ENCODE data around the gene PARD6A.

PARD6A gene

DNA sequence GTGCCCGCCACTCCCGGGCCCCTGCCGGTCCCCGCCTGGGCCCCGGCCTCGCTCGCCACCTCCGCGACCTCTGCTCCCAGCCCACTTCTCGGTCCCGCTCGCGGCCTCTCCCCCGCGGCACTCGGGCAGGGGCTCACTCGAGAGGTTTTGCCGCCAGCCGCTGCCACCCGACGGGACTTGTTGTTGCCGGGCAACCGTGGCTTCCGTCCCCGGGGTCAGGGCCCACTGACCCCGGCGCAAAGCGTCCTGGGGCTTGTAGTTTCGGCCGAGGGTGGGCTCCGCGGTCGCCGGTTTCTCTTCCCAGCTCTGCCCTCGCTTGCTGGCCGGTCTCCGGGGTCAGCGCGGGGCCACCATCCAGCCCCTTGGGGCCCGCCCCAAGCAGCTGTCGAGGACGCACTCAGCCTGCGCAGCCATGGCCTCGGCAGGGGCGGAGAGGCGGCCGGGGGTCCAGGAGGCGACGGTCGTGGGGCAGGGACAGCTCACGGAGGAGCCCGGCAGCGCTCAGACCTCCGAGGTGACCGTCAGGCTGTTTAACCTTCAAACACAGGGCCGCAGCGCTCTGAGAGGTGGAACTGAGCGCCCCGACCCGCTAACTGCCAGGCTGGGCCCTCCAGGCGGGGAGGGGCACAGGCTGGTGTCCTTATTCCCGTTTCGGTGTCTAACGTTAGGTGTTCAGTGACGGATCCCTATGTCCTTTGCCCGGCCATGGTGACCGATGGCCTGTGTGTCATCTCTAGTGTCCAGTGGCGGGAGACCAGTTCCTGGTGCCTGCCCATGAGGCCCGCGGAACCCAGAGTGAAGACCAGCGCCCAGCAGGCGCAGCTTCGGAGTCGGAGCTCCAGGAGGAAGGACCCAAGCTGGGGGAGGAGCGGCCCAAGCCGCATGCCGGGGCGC lies 6.0 kb downstream of the PARD6A start, which contains the start of the genes C16orf86 and ENKD1:
TSS of gene C16orf86 (plus strand) at position 256 of the 894 bp plus-strand sequence. CDS start at position 413, 157 bp downstream.
TSS of gene ENKD1 (minus strand) at position 192 of the 894 bp plus-strand sequence. CDS start 308 bp downstream, outside the sequence.
- Histone ChIP-seq H3K9me3 (ENCODE audit: insufficient read depth, low read depth, low read length) (no peaks in the 10 kb centered on the region), H3K27me3 (ENCODE audit: insufficient read depth, low read length, poor library complexity, severe bottlenecking) (no peaks in the 10 kb centered on the region), H3K4me2 (ENCODE audit: low read depth, low read length, poor library complexity, severe bottlenecking) (peak within 1 kb of the TSS; percentile 79), H3K9me2 (replicated peaks; ENCODE audit: low read depth, low read length) (no peaks in the 10 kb centered on the region), H4K20me1 (ENCODE audit: insufficient read depth, low read length, poor library complexity, severe bottlenecking) (no peaks in the 10 kb centered on the region), H3K79me2 (ENCODE audit: insufficient read depth, low read length) (no peaks in the 10 kb centered on the region), H3K36me3 (ENCODE audit: insufficient read depth, low read length) (no peaks in the 10 kb centered on the region), H3K4me1 (ENCODE audit: insufficient read depth, low read length, poor library complexity, severe bottlenecking) (peaks cover 18% of the 10 kb centered on the region), H3F3A (ENCODE audit: low read depth) (no peaks in the 10 kb centered on the region), H3K9ac (ENCODE audit: low read depth, low read length, poor library complexity, severe bottlenecking) (peak within 1 kb of the TSS; percentile 65), H3K4me3 (ENCODE audit: low read length, poor library complexity, severe bottlenecking) (peak within 1 kb of the TSS; percentile 75), H2AFZ (ENCODE audit: low read length) (peak within 1 kb of the TSS; percentile 85; the same call in 1 of the 2 replicates)
- TF ChIP-seq EZH2phosphoT487 (IDR thresholded peaks at IDR 0.05; ENCODE audit: borderline replicate concordance), result no peak
- no peak for TF ChIP-seq CTCF (conservative IDR thresholded peaks at IDR 0.05; ENCODE audit: low read length)

DNA sequence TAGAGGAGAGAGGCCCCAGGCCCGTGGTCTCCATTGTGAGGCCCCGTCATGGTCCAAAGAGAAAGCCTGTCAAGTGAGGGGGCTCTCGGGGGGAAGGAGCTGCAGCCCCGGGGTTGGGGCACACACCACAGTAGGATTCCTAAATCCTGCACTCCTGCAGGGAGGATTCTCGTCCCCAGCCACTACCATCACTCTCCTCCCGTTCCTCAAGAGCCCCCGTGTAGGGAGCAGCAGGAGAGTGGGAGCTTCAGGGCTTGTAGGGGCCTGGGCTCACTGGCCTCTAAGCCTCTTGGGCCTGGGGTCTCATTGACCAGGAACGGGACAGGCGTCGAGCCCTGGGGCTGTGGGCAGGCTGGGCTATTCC lies 6.7 kb downstream of the PARD6A start:
- Histone ChIP-seq H3K79me2 (ENCODE audit: insufficient read depth, low read length) (no peaks in the 10 kb centered on the region), H3K4me1 (ENCODE audit: insufficient read depth, low read length, poor library complexity, severe bottlenecking) (peaks cover 18% of the 10 kb centered on the region), H2AFZ (ENCODE audit: low read length) (0 out of 2 replicates have a peak overlapping the region, but pooled peaks have one; percentile 42), H3K9ac (ENCODE audit: low read depth, low read length, poor library complexity, severe bottlenecking) (peak overlapping the region; percentile 65), H3K36me3 (ENCODE audit: insufficient read depth, low read length) (no peaks in the 10 kb centered on the region), H3K9me3 (ENCODE audit: insufficient read depth, low read depth, low read length) (no peaks in the 10 kb centered on the region), H3K27me3 (ENCODE audit: insufficient read depth, low read length, poor library complexity, severe bottlenecking) (no peaks in the 10 kb centered on the region), H3K9me2 (replicated peaks; ENCODE audit: low read depth, low read length) (no peaks in the 10 kb centered on the region), H4K20me1 (ENCODE audit: insufficient read depth, low read length, poor library complexity, severe bottlenecking) (no peaks in the 10 kb centered on the region), H3K4me2 (ENCODE audit: low read depth, low read length, poor library complexity, severe bottlenecking) (peak overlapping the region; percentile 79), H3F3A (ENCODE audit: low read depth) (no peaks in the 10 kb centered on the region), H3K4me3 (ENCODE audit: low read length, poor library complexity, severe bottlenecking) (peak overlapping the region; percentile 75)
- no peak for TF ChIP-seq CTCF (conservative IDR thresholded peaks at IDR 0.05; ENCODE audit: low read length)
- no peak for TF ChIP-seq EZH2phosphoT487 (IDR thresholded peaks at IDR 0.05; ENCODE audit: borderline replicate concordance)

GRCh38 chr16:67667817-67668494 lies 7.2 kb downstream of the PARD6A start:
- H3K36me3 ChIP-seq (ENCODE audit: insufficient read depth, low read length), result no peaks in the 10 kb centered on the region
- H3K9me3 ChIP-seq (ENCODE audit: insufficient read depth, low read depth, low read length), result no peaks in the 10 kb centered on the region
- H2AFZ ChIP-seq (ENCODE audit: low read length), result 0 out of 2 replicates have a peak overlapping the region, but pooled peaks have one; percentile 42
- peaks cover 18% of the 10 kb centered on the region for H3K4me1 ChIP-seq (ENCODE audit: insufficient read depth, low read length, poor library complexity, severe bottlenecking)
- no peaks in the 10 kb centered on the region for H3K79me2 ChIP-seq (ENCODE audit: insufficient read depth, low read length)
- peak overlapping the region; percentile 65 for H3K9ac ChIP-seq (ENCODE audit: low read depth, low read length, poor library complexity, severe bottlenecking)
- H3K4me3 ChIP-seq (ENCODE audit: low read length, poor library complexity, severe bottlenecking), result peak overlapping the region; percentile 75
- TF ChIP-seq EZH2phosphoT487 (IDR thresholded peaks at IDR 0.05; ENCODE audit: borderline replicate concordance), result no peak
- TF ChIP-seq CTCF (conservative IDR thresholded peaks at IDR 0.05; ENCODE audit: low read length), result peak; percentile 84
- H3K27me3 ChIP-seq (ENCODE audit: insufficient read depth, low read length, poor library complexity, severe bottlenecking), result no peaks in the 10 kb centered on the region
- H4K20me1 ChIP-seq (ENCODE audit: insufficient read depth, low read length, poor library complexity, severe bottlenecking), result no peaks in the 10 kb centered on the region
- H3F3A ChIP-seq (ENCODE audit: low read depth), result no peaks in the 10 kb centered on the region
- H3K9me2 ChIP-seq (replicated peaks; ENCODE audit: low read depth, low read length), result no peaks in the 10 kb centered on the region
- peak overlapping the region; percentile 79 for H3K4me2 ChIP-seq (ENCODE audit: low read depth, low read length, poor library complexity, severe bottlenecking)

All from Loucy (cell line).